ENCODE results near the gene BANK1.

The BANK1 gene

DNA sequence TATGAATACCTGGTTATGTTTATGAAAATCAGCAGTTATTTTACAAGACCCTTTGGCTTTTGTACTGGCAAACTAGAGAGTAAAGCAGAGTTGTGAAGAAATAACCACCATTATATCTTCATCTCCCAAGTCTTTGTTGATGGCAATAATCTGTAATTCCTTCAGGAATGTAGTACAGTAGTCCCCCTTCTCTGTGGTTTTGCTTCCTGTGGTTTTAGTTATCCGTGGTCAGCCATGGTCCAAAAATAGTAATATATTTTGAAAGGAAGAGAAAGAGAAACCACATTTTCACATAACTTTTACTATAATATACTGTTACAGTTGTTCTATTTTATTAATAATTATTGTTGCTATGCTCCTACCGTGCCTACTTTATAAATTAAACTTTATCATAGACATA is 27.8 kb downstream of the BANK1 start:
- DNase-seq (ENCODE audit: low read depth in 2 of 2): no peak

DNA sequence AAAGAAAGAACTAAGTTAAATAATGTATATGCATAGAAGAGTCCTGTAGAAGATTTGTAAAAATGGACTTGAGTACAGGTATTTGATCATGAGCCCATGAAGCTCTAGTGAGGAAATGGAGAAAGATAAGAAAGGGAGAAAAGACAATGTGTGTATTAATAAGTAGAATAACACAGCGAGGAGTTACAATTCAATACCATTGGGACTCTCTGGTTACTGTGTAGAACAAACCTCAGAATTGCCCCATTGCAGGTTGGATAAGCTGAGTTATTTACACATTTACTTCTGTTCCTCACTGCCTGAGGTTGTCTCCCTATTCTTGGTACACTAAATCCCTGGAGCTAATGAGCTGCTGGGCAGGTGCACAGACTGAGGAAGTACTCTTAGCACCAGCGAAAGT is 33.3 kb downstream of the BANK1 start:
- DNase-seq (ENCODE audit: low read depth in 2 of 2): no peak

DNA sequence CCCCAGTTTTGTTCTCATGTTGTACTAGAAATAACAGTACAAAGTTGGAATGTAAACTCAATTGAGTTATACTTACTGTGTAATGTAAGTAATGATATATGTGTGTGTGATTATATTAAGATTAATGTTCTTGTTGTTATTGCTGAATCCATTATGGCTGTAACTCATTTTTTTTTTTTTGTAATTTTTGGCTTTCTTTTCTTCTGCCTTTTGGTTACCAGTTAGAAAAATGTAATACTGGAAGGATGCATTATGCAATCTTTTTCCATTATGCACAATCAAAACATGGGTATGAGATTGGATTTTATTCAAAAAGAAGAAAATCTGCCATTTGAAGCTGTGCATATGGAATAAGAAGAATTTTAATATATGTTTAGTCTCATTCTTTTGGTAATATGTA is 34.0 kb downstream of the BANK1 start:
- DNase-seq (ENCODE audit: low read depth in 2 of 2): no peak

DNA sequence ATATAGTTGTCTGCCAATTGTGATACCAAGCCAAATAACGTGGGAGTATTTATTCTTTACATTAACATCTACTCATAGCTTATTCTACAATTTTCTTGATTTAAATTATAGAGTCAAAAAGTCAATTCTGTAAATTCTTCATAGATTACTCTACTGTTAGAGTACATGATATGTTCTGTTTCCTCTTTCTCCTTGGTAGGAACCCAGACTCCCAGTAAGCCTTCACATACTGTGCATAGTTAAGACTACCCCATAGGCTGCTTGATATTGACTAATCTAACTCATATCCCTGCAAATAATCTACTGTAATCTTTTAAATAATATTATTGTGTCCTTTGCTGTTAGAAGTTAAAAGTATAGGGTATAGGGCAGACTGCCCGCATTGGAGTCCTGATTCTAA is 35.4 kb downstream of the BANK1 start:
- no peak for DNase-seq (ENCODE audit: low read depth in 2 of 2)

- DNase-seq (ENCODE audit: low read depth in 2 of 2): no peak
Observed at GRCh38 chr4:101831816-101832215, 41.3 kb downstream of the BANK1 start.

- no peak for DNase-seq (ENCODE audit: low read depth in 2 of 2)
Observed at GRCh38 chr4:101833480-101833879, 43.0 kb downstream of the BANK1 start.

DNA sequence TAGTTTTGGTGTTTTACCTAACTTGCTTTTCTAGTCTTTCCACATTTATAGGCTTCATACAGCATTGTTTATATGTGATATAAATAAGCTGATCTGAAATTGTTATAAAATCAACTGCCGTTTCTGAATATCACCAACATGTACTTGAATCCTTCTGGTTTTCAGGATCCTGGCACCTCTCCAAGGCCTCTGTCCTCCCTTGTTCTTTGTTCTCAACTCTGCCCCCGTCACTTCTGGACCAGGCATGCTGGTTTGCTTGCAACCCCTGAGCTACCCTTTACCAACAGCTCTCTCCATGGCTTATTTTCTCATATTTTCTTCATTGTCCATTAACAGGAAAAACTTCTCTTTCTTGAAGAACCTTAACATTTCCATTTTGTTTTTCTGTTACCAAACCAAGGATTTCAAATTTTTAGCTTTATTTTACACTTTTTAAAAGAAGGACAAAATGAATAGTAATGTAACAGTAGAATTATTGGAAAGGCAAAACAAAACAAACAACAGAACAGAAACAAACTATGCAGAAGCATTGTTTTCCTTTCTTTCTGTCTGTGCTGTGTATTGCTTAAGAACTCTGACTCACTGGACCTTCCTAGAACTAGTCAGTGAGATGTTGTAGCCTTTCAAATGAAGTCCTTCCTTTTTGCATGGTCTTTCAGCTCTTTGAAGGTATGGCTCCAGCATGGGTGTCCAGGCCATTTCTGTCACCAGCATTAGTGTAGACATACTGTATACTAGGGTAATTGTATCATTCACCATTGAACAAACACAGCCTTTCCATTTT is 44.8 kb downstream of the BANK1 start:
- no peak for DNase-seq (ENCODE audit: low read depth in 2 of 2)

GRCh38 chr4:101843054-101843453 is 52.5 kb downstream of the BANK1 start:
- DNase-seq (ENCODE audit: low read depth in 2 of 2): no peak

DNA sequence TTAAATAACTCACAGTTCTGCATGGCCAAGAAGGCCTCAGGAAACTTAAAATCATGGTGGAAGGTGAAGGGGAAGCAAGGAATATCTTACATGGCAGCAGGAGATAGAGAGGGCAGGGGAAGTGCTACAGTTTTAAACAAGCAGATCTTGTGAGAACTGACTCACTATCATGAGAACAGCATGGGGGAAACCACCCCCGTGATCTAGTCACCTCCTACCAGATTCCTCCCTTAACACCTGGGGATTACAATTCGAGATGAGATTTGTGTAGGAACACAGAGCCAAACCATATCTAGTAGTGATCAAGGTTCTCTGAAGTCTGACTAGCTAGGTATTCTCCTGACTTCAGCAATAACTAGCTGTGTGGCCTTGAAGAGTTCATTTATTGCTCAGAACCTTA is 56.0 kb downstream of the BANK1 start:
- DNase-seq (ENCODE audit: low read depth in 2 of 2): no peak

- no peak for DNase-seq (ENCODE audit: low read depth in 2 of 2)
Observed at GRCh38 chr4:101850698-101851097, 60.2 kb downstream of the BANK1 start.

GRCh38 chr4:101851672-101852071 is 61.1 kb downstream of the BANK1 start:
- DNase-seq (ENCODE audit: low read depth in 2 of 2): no peak

DNA sequence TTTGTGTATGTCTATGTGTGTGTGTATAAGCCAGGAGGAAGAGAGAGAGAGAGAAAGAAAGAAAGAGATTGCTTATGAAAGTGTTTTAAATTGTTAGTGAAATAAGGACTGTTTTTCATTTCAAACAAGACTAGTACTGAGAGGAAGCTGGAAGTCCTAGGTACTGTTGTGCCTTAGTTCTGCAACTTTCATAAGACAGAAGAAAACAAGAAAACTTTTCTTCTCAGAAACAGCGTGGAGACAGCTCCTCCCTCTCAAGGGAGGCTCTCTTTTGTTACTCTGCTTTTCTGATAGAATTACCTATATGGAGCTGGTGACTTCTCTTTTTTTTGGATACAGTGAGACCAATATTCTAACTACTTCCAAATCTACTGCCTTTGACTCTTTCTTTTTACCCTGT is 62.5 kb downstream of the BANK1 start:
- no peak for DNase-seq (ENCODE audit: low read depth in 2 of 2)

- DNase-seq (ENCODE audit: low read depth in 2 of 2): no peak
Observed at GRCh38 chr4:101853691-101854090, 63.2 kb downstream of the BANK1 start.

DNA sequence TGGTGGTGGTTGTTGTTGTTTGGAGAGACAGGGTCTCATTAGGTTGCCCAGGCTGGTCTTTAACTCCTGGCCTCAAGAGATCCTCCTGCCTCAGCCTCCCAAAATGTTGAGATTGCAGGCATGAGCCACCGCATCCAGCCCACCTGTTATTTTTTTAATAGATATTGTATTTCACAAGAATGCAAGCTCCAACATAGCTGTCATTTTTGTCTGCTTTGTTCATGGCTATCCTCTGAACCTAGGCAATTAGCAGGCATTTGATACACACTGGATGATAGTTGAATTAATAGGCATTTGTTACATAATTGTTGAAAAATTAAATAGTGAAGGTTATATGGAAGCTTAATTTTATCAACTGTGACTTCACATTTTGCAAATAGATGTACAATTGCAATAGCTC is 64.7 kb downstream of the BANK1 start:
- no peak for DNase-seq (ENCODE audit: low read depth in 2 of 2)

GRCh38 chr4:101856149-101856548 is 65.6 kb downstream of the BANK1 start:
- no peak for DNase-seq (ENCODE audit: low read depth in 2 of 2)

GRCh38 chr4:101857176-101857575 is 66.6 kb downstream of the BANK1 start:
- DNase-seq (ENCODE audit: low read depth in 2 of 2): no peak

GRCh38 chr4:101858641-101859040 is 68.1 kb downstream of the BANK1 start:
- DNase-seq (ENCODE audit: low read depth in 2 of 2): no peak

DNA sequence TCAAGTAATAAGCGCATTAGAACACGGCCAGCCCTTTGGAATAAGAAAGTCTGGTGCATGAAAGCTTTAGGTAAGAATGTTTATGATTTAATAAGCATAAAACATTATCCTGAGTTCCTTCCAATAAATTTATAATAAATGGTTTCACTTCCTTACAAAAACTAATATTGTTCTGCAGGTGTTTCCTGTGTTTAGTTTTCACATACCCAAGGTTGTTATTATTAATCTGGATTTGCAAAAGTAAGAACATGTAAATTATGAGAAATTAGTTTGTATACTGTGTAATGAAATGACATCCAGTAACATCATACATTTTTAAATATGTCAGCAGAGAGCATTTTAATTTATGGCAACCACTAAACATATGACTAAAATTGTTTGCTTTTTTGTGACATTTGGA is 72.1 kb downstream of the BANK1 start:
- no peak for DNase-seq (ENCODE audit: low read depth in 2 of 2)

GRCh38 chr4:101864660-101865059 is 74.1 kb downstream of the BANK1 start:
- no peak for DNase-seq (ENCODE audit: low read depth in 2 of 2)

GRCh38 chr4:101865501-101866062 is 75.1 kb downstream of the BANK1 start:
- no peak for DNase-seq (ENCODE audit: low read depth in 2 of 2)

DNA sequence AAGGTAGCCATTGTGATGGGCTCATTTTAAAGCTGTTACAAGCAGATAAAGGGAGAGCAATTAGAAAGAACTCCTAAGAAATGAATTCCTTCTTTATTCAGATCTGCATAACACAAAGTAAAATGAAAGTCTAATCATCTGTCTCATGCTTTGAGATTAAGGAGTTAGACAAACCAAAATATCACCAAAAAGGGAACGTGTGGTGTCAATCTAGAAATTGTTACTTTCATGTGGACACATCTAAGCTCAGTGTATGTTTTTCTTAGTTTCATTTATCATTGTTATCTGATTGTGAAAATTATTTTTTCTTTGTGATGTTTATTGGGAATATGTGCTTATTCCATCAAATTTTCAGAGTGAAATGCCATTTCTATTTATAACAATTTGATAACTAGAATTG is 80.3 kb downstream of the BANK1 start:
- no peak for DNase-seq (ENCODE audit: low read depth in 2 of 2)

- DNase-seq (ENCODE audit: low read depth in 2 of 2): no peak
Observed at GRCh38 chr4:101871962-101872676, 81.6 kb downstream of the BANK1 start.

DNA sequence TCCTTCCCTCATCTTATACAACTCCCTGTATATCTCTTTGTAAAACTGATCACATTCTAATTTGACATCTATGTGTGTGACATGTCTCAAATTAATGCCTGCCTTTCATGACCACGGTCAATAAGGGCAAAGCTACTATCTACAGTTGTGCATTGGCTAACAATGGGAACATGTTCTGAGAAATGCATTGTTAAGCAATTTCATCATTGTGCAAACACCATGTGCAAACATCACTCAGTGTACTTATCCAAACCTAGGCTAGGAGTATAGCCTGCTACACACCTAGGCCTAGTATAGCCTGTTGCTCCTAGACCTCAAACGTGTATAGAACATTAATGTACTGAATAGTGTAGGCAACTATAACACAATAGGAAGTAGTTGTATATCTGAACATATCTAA is 95.0 kb downstream of the BANK1 start:
- DNase-seq (ENCODE audit: low read depth in 2 of 2): no peak
